NCI-H2029 treated with DMSO at 0.1 percent for 48 hours (cell line): Measurements from ENCODE around the gene MARCHF9.

Source experiments
- DNase-seq: peaks from one replicate; lab custom pipeline; 2025; lab: John Stamatoyannopoulos, UW

Gene MARCHF9

DNA sequence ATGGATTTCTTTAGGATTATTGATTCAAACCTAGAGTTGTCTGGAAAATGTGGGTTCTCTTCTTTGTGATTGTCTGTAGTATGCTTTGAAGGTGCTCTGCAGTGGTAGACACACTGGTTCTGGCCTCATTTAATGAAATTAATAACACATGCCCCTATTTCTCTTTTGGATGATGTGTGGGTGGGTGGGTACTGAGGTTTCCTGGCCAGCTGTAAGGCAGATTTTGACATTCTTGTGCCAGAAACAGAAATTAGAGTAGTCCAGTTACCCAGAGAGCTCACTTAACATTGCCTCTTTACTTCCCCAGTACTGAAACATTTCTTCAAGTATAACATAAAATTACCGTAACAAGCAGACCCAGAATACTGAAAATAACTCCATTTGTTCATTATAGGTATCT is 42.1 kb downstream of the MARCHF9 start:
- no peak for DNase-seq

DNA sequence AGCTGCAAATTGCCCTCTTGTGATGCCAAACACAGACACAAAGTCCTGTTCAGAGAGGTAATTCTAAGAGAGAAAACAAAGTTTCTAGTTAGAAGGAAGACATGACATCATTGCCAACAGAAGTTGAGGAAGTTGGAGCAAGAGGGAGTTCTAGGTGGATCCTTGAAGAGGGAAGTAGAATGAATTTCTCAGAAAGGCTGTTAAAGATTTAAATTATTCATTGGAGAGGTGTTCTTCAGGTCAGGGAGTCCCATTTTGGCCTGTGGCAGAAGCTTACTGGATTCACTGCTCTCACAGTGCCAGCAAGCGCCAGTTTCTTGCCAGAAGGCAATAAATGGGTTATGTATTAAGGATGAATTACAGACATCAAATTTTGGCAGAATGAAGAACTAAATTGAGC is 43.0 kb downstream of the MARCHF9 start:
- no peak for DNase-seq

DNA sequence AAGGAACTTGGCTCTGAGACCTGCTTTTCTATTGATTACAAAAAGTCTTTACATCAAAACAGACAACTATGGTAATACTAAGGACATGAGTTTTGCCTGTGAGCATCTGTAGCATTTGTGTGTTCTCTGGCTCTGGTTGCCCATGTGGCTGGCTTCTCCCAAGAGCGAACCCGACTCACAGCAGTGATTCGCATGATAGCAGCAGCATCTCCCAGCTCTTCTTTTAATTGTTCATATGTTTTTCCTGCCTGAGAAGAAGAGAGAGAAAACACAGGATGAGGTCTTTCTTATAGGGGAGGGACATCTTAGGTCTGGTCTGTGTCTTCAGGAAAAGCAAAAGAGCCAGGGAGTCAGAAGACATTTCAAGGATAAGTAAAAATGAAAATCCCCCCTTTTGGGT is 46.1 kb downstream of the MARCHF9 start:
- no peak for DNase-seq

DNA sequence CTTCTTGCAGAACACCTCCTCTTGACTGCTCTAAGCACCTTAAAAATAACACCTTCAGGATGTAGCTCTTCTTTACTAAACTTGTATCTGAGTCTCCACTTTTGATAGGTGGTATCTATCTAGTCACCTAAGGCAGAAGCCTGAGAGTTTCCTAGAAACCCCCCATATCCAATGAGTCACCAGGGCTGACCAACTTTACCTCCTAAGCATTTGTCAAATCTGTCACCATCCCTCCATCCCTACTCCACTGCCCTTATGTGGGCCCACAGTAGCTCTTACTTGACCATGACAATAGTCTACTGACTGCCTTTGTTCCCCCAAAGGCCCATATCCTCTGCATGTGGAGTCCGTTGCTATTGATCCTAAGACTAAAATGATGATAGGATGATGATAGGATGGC is 47.7 kb downstream of the MARCHF9 start:
- no peak for DNase-seq

DNA sequence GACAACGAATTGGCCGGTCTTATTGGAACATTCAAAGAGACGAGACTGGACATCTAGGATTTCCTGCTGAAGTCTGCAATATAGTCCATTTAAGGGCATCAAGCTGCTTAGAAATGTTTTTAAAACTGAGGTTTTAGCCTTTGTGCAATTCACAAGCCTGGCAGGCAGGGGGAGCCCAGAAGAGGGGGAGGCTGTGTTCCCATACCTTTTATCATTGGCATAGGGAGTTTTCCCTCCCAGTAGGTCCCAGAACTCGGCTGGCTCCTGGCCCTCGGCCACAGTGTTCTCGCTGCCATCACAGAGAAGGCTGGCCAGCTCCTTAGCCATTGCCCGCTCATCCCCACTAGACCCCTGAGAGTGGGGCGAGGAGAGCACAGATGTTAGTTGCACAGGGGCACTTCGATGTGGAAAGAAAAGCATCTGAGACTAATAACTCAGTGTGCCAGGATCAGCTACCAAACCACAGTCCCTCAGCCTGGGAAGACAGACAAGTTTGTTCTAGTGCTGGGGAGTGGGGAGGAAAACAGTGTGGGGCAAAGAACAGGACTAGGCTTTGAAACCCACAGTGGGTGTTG is 48.5 kb downstream of the MARCHF9 start:
- DNase-seq: no peak

DNA sequence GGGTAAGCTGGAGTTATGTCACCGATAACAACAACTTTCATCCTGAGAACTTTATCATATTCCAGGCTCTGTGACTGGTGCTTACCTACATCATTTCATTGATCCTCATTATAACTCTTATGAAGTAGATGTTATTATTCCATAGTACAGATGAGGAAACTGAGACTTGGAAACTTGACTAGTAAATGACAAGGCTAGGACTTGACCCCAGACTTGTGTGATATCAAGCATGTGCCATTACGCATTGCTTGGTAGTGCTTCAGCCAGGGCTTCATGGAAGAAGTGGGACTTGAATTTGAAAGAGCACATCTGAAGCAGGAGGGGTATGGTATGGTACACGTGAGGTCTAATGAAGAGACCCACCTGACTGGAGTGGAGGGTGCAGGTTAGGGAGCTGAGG is 51.8 kb downstream of the MARCHF9 start:
- no peak for DNase-seq

DNA sequence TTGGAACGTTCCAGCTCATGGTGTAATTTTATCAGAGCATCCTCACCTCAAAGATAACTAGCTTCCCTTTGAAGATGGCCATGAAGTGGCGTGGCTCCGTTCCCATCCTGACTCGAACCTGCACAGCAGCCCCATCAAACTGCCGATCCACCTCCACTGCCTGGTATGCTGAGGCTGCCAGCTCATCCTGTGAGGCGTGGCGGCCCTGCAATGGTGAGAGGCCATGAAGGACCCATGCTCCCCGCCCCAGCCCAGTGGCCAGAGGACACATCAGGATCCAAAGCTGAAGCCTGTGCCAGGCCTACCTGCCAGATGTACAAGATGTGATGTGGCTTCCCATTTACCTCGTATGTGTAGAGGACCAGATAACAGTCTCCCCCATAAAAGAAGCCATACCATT is 52.4 kb downstream of the MARCHF9 start:
- no peak for DNase-seq

DNA sequence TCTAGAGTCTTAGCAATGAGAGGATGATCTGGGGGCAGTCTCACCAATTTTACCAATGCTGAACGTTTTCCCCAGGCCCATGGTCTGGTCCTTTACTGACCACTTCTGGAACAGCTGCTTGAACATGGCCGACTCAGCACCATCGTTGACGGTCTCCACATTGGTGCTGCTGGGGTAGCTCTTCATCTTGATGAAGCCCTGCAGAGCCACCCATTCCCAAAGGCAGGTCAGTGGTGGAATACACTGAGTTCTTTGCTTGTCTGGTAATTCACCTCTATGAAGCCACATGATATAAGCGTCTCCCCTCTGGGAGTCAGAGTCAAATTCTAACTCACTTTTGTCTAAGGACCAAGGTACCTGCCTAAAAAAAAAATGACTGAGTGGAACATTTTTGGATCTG is 53.4 kb downstream of the MARCHF9 start:
- no peak for DNase-seq

DNA sequence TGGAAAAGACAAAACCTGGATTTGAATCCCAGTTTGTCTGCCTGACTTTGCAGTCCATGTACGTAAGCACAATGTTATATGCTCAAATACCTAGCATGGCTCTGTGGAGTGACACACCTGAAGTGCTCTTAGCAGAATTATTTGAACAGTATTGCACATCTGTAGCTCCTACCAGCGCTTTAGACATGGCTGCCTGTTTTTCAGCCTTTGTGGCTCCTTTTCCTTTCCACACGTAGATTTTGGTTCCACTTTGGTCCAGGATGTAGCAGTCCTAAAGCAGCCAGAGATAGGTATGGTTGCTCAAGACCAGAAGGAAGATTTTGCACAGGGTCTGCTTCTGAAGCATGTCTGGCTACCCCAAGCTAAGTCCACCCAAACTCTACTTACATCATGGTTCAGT is 54.5 kb downstream of the MARCHF9 start:
- no peak for DNase-seq
